Activated CD4-positive, alpha-beta memory T cell treated with anti-CD3 and anti-CD28 coated beads for 36 hours (primary cell): ENCODE measurements around the gene FRMPD2. TPM values are rescaled to one million over a fixed set of nuclear protein-coding genes. Genes with fewer than 3 reads are reported as not detected.
"Not testable (repeated sequence)": the region's sequence is repeated elsewhere in the genome, so short reads cannot be mapped to it uniquely, and the experiment has no call there.

Experiments used
- CTCF ChIA-PET: fragments of 350-600 bp; sonication (Branson Sonifier 250); formaldehyde crosslinking; loops from one replicate; lab custom pipeline; 2021; ENCODE audit warnings: antibody characterized with exemption, inconsistent platforms; lab: Charles Lee
- POLR2A ChIA-PET: fragments of 350-600 bp; sonication (Branson Sonifier 250); formaldehyde crosslinking; loops from one replicate; lab custom pipeline; 2021; ENCODE audit warnings: antibody characterized with exemption; lab: Charles Lee
- DNase-seq: peaks from one replicate; pipeline ENCODE4 v3.0.0-alpha.2; 2020
- H3K27ac Mint-ChIP-seq: one replicate; pipeline ENCODE4 v1.8.0; 2021; ENCODE audit warnings: mixed read lengths
- H3K27me3 Mint-ChIP-seq: one replicate; pipeline ENCODE4 v1.8.0; 2021; ENCODE audit warnings: mixed read lengths
- H3K36me3 Mint-ChIP-seq: one replicate; pipeline ENCODE4 v1.8.0; 2021; ENCODE audit warnings: mixed read lengths
- H3K4me1 Mint-ChIP-seq: one replicate; pipeline ENCODE4 v1.8.0; 2021; ENCODE audit warnings: low read depth, mixed read lengths
- H3K4me3 Mint-ChIP-seq: one replicate; pipeline ENCODE4 v1.8.0; 2021; ENCODE audit warnings: mild to moderate bottlenecking, mixed read lengths
- H3K9me3 Mint-ChIP-seq: one replicate; pipeline ENCODE4 v1.8.0; 2021; ENCODE audit warnings: mixed read lengths
- intact Hi-C: fragments of 100-400 bp; cut with micrococcal nuclease; formaldehyde crosslinking; loops from one replicate; pipeline ENCODE4 v1.15.1; 2023
- total RNA-seq, 2 experiments: library from RNA; stranded (reverse); gene quantifications; one replicate each; pipeline ENCODE4 v1.2.3, GENCODE V29; 2021

Gene FRMPD2
- total RNA-seq, 2 experiments from 2014 or later, result not detected

- CTCF ChIA-PET, result no interaction called here
- no peak overlapping the region for H3K4me3 Mint-ChIP-seq
- no peaks in the 10 kb centered on the region for H3K9me3 Mint-ChIP-seq
- H3K36me3 Mint-ChIP-seq, result no peaks in the 10 kb centered on the region
- peaks cover 5% of the 10 kb centered on the region for H3K27me3 Mint-ChIP-seq
- no peak overlapping the region for H3K27ac Mint-ChIP-seq
- intact Hi-C loops, result no loop called here
- H3K4me1 Mint-ChIP-seq, result no peaks in the 10 kb centered on the region
- DNase-seq, result no peak
- POLR2A ChIA-PET, result no interaction called here
Measured at GRCh38 chr10:48184224-48184623, 90.3 kb downstream of the FRMPD2 start.

GRCh38 chr10:48172715-48173114, 101.8 kb downstream of the FRMPD2 start:
- CTCF ChIA-PET, H3K4me3 Mint-ChIP-seq, H3K27ac Mint-ChIP-seq, DNase-seq, POLR2A ChIA-PET, H3K36me3 Mint-ChIP-seq, H3K4me1 Mint-ChIP-seq, H3K27me3 Mint-ChIP-seq, H3K9me3 Mint-ChIP-seq, intact Hi-C loops: not testable (repeated sequence)

- H3K27me3 Mint-ChIP-seq, DNase-seq, H3K36me3 Mint-ChIP-seq, H3K4me3 Mint-ChIP-seq, intact Hi-C loops, H3K4me1 Mint-ChIP-seq, CTCF ChIA-PET, POLR2A ChIA-PET, H3K9me3 Mint-ChIP-seq, H3K27ac Mint-ChIP-seq: not testable (repeated sequence)
Measured at GRCh38 chr10:48160670-48161069, 113.8 kb downstream of the FRMPD2 start.

GRCh38 chr10:48160163-48160562, 114.3 kb downstream of the FRMPD2 start:
- H3K9me3 Mint-ChIP-seq, H3K27me3 Mint-ChIP-seq, POLR2A ChIA-PET, H3K4me1 Mint-ChIP-seq, DNase-seq, H3K36me3 Mint-ChIP-seq, H3K4me3 Mint-ChIP-seq, H3K27ac Mint-ChIP-seq, intact Hi-C loops, CTCF ChIA-PET: not testable (repeated sequence)

GRCh38 chr10:48154211-48155140, 120.0 kb downstream of the FRMPD2 start:
- H3K4me3 Mint-ChIP-seq, H3K27me3 Mint-ChIP-seq, H3K27ac Mint-ChIP-seq, H3K4me1 Mint-ChIP-seq, H3K9me3 Mint-ChIP-seq, intact Hi-C loops, H3K36me3 Mint-ChIP-seq, DNase-seq, CTCF ChIA-PET, POLR2A ChIA-PET: not testable (repeated sequence)

GRCh38 chr10:48147643-48148042, 126.9 kb downstream of the FRMPD2 start:
- H3K36me3 Mint-ChIP-seq, H3K27ac Mint-ChIP-seq, H3K4me1 Mint-ChIP-seq, H3K27me3 Mint-ChIP-seq, POLR2A ChIA-PET, H3K4me3 Mint-ChIP-seq, CTCF ChIA-PET, H3K9me3 Mint-ChIP-seq, intact Hi-C loops, DNase-seq: not testable (repeated sequence)

GRCh38 chr10:48143721-48144642, 130.5 kb downstream of the FRMPD2 start:
- H3K36me3 Mint-ChIP-seq, H3K27ac Mint-ChIP-seq, H3K4me3 Mint-ChIP-seq, CTCF ChIA-PET, H3K4me1 Mint-ChIP-seq, DNase-seq, POLR2A ChIA-PET, intact Hi-C loops, H3K9me3 Mint-ChIP-seq, H3K27me3 Mint-ChIP-seq: not testable (repeated sequence)

GRCh38 chr10:48140949-48141348, 133.5 kb downstream of the FRMPD2 start:
- H3K4me3 Mint-ChIP-seq, CTCF ChIA-PET, DNase-seq, H3K27ac Mint-ChIP-seq, H3K4me1 Mint-ChIP-seq, intact Hi-C loops, H3K9me3 Mint-ChIP-seq, H3K27me3 Mint-ChIP-seq, H3K36me3 Mint-ChIP-seq, POLR2A ChIA-PET: not testable (repeated sequence)

- DNase-seq, POLR2A ChIA-PET, H3K27ac Mint-ChIP-seq, H3K27me3 Mint-ChIP-seq, H3K9me3 Mint-ChIP-seq, H3K4me1 Mint-ChIP-seq, intact Hi-C loops, H3K36me3 Mint-ChIP-seq, H3K4me3 Mint-ChIP-seq, CTCF ChIA-PET: not testable (repeated sequence)
Measured at GRCh38 chr10:48139953-48140850, 134.3 kb downstream of the FRMPD2 start.

- DNase-seq, H3K9me3 Mint-ChIP-seq, H3K27ac Mint-ChIP-seq, CTCF ChIA-PET, POLR2A ChIA-PET, intact Hi-C loops, H3K4me1 Mint-ChIP-seq, H3K36me3 Mint-ChIP-seq, H3K27me3 Mint-ChIP-seq, H3K4me3 Mint-ChIP-seq: not testable (repeated sequence)
Measured at GRCh38 chr10:48128954-48129353, 145.5 kb downstream of the FRMPD2 start.

GRCh38 chr10:48126251-48126650, 148.2 kb downstream of the FRMPD2 start:
- POLR2A ChIA-PET, H3K27me3 Mint-ChIP-seq, H3K4me3 Mint-ChIP-seq, H3K27ac Mint-ChIP-seq, CTCF ChIA-PET, H3K4me1 Mint-ChIP-seq, H3K9me3 Mint-ChIP-seq, H3K36me3 Mint-ChIP-seq, intact Hi-C loops, DNase-seq: not testable (repeated sequence)

- H3K36me3 Mint-ChIP-seq, intact Hi-C loops, DNase-seq, POLR2A ChIA-PET, H3K9me3 Mint-ChIP-seq, H3K4me1 Mint-ChIP-seq, CTCF ChIA-PET, H3K27ac Mint-ChIP-seq, H3K27me3 Mint-ChIP-seq, H3K4me3 Mint-ChIP-seq: not testable (repeated sequence)
Measured at GRCh38 chr10:48125631-48126030, 148.9 kb downstream of the FRMPD2 start.
